EH (cell line): ENCODE results near the gene PRSS50.
"Not testable (repeated sequence)": the region's sequence is repeated elsewhere in the genome, so short reads cannot be mapped to it uniquely, and the experiment has no call there.

Experiments used
- DNase-seq: peaks from one replicate; pipeline ENCODE4 v3.0.0-alpha.2; 2015; ENCODE audit warnings: low read depth

Gene PRSS50, protein sequence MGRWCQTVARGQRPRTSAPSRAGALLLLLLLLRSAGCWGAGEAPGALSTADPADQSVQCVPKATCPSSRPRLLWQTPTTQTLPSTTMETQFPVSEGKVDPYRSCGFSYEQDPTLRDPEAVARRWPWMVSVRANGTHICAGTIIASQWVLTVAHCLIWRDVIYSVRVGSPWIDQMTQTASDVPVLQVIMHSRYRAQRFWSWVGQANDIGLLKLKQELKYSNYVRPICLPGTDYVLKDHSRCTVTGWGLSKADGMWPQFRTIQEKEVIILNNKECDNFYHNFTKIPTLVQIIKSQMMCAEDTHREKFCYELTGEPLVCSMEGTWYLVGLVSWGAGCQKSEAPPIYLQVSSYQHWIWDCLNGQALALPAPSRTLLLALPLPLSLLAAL

DNA sequence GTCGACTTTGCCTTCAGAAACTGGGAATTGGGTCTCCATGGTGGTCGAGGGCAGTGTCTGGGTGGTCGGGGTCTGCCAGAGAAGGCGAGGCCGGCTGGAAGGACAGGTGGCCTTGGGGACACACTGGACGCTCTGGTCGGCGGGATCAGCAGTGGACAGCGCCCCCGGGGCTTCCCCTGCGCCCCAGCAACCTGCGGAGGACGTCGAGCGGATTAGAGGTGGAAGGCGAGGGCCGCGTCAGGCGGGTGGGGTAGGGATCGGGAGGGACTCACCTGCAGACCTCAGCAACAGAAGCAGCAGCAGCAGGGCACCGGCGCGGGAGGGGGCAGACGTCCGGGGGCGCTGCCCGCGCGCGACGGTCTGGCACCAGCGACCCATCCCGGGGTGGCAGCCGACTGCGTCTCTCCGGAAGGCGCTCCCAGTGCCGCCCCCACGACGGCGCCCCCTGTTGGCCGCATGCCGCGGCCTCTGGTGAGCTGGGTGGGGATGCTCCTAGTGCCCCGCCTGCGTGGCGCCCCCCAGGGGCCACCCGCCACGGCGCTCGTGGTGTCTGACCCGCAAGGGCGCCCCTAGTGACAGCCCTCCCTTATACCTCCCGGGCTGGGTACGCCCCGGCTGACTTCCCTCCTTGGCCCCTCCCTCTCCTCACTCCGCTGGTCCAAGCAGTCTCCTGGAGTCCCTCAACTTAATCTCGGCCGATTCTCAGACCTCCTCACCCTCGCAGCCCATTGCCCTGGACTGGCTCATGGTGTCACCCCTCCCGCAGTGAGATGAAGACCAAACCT, at the start of gene PRSS50:
Gene PRSS50, minus strand, starts transcription at position 423 of the 785 bp plus-strand sequence. Its CDS starts 45 bp downstream, at position 378.
- no peak for DNase-seq

DNA sequence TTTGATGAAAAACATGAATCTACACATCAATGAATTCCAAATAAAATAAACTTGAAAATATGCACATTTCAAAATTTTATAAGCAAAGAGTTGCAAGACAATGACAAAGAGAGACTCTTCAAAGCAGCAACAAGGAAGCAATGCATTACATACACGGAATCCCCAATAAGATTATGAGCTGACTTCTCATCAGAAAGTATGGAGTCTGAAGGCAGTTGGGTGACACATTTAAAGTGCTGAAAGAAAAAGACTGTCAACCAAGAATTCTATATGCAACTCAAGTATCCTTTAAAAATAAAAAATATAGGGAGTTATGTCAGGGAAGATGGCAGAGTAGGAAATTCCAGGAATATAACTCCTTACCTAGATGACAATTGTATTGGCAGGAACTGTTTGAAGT, 46.5 kb upstream of the PRSS50 start:
- no peak for DNase-seq

DNA sequence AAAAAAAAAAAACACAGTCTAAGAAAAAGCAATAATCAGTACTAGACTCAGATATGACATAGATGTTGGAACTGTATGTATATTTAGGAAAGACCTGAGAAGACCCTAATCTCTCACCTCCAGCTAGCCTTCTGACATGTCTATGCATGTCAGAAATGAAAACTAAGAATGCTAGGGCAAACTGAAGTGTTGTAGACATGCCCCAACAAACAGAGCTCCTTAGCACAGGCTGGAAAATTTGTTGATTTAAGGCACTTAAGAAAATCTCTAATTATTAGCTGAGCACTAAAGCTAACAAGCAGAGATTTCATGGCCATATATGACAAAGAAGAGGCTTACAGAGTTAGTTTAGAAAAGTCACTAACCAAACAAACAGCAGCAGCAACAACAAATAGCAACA, 45.5 kb upstream of the PRSS50 start:
- no peak for DNase-seq

DNA sequence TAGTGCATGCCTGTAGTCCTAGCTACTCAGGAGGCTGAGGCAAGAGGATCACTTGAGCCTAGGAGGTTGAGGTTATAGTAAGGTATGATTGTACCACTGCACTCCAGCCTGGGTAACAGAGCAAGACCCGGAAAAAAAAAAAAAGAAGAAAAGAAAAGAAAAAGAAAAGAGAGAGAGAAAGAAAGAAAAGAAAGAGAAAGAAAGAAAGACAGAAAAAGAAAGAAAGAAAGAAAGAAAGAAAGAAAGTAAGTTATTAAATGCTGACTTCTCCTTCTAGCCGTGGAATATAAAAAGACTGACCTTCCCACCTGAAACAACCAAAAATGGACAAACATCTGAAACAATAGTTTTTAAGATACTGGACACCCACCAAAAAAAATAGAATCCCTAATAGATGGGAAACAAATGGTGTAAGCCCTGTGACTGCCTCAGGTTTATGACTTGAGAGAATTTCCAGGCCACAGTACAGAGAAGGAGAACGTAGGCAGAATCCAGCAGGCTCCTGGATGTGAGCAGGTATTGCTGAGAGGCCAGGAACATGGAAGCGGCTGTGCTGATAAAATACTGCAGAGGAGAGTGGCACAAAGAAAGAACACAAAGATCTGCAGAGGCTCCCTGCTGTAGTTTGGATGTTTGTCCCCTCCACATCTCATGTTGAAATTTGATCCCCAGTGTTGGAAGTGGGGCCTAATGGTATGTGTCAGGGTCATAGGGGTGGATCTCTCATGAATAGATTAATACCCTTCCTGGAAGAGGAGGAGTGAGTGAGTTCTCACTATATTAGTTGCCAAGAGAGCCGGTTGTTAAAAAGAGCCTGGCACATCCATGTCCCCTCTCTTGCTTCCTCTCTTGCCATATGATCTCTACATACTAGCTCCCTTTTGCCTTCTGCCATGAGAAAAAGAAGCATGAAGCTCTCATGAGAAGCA, 41.8 kb upstream of the PRSS50 start:
- DNase-seq, result no peak

DNA sequence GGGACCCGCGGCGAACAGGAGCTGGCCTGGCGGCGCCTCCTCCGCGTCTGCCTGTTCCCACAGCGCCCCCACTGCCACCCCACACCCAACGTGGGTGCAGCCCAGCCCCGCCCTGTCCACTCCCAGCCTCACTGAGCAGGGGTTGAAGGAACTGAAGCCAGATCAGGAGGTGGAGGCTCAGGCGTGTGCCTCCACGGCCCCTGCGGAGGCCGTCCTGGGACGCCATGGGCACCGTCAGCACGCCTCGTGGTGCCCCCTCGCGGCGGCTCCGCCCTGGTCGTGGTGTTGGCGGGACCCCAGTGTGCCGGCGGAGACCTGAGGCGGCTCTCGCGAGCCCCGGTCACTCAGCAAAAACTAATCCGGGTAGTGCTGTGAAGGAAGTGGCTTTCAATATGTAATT, 39.0 kb upstream of the PRSS50 start:
- no peak for DNase-seq

DNA sequence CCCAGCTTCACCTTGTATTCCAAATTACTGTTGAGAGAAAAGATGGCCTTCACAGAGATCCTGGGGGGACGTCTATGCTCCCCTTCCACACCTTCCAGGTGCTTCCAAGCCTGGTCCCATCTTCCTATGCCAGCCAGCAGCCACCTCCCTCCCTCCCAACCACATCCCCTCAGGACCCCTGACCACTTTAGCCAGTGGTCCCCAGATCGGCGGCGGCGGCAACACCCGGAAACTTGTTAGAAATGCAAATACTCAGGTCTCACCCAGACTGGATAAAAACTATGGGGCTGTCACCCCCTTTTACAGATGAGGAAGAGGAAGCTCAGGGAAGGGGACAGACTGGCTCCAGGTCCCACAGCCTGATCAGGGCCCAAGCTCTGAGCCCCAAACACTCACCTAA, 38.0 kb upstream of the PRSS50 start:
- no peak for DNase-seq

DNA sequence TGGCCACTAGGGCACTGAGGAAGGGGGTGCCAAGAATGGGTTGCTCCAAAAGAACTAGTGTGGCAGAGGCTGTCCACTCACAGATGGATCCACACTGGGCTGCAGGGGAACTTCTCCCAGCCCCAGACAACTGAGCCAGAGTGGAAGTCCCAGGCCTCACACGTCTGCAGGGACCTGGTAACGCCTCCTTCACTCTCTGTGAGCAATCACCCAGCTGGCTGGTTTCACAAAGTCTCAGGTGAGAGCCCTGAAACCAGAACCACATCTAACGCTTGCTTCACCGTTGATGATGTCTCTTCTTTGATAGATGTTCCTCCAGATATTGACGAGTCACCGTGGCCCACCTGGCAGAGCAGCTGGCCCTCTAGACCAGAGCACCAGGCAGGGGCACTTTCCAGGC, 35.5 kb upstream of the PRSS50 start:
- not testable (repeated sequence) for DNase-seq

DNA sequence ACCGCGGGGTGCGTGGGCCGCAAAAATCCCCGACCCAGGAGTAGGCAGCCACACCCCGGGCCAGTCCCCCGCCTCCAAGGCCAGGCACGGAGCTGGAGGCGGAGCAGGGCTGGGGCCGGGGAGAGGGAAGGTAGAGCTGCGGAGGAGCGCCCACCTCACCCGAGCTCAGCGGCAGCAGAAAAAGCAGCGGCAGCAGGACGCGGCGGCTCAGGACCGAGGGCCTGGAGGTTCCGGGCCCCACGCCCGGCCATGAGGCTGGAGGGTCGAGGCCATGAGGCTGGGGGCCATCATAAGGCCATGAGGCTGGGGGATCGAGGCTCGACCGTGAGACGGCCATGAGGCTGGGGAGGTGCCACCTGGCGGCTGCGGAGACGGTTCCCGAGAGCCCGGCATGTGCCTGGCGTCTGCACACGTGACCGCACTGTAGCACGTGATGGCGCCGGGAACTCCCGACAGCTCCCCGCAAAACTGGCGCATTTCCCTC, 32.9 kb upstream of the PRSS50 start:
- DNase-seq, result no peak

DNA sequence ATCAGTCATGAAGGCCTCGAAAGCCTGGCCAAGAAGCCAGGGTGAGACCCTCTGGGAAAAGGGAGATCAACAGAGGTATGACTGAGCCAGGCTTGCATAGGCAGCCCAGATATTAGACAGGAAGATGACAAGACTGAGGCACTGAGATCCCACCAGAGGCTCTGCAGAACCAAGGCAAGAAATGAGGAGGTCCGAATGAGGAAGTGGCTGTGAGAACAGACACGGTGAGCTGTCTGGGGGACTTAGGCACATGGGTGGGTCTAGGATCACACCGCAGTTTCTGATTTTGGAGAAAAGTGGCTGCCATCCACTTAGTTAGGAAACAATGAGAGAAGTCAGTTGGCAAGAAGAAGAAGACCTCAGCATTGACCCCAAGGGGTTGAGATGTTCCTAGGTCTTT, 31.5 kb upstream of the PRSS50 start:
- DNase-seq, result no peak

DNA sequence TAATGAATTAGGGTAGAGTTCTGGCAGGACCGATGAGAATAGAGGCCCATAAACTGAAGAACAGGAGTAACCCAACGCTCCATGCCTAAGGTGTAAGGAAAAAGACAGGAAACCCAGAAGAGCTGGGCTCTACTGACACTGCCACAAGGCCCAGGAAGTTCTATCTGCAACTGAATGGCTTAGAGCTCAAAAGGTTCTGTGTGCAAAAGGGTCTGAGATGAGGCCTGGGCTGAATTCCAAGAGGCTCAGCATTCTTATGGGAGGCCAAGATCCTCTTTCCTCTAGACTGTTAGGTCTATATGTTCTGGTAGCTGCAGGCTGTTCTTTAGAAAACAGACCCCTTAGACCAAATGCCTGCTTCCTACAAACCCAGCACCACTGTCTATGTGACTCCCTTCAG, 30.5 kb upstream of the PRSS50 start:
- DNase-seq, result peak; percentile 3

DNA sequence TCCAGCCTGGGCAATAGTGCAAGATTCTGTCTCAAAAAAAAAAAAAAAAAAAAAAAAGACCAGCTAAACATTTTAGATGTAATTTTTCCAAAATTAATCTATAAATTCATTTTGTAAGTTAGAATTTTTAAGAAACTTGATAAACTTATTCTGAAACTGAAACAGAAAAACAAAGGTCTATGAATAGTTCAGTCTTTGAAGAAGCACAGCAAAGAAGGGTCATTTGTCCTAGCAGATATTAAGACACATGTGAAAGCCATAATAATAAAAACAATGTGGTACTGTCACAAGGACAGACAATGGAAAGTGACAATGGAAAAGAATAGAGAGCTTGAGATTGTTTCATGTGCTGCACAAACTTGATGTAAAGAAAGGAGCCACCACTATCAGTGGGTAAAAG, 29.0 kb upstream of the PRSS50 start:
- no peak for DNase-seq

DNA sequence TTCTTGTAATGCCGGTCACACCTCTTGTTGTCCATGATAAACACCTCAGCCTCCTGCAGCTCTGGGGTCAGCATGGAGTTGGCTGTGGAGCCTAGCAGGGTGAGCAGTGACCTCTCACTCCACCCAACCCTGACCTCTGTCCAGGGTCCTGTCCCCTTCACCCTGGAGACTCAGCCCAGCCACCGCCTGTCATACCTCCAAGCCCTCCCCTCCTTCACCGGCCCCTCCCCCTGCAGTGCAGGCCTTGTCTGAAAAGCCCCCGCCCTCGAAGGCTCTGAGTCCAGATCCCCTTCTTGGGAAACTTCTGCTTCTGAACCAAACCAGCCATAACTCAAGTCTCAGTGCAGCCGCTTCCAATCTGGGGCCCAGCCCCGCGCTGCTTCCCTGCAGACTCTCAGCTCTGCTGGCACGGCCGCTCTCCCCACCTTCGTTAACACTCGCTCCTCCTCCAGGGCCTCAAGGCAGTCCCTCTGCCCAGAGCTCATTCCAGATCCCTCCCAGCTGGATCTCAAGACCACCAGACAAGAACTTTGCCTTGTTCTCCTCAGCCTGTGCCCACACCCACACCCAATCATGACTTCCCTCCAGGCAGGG, 25.4 kb upstream of the PRSS50 start:
- no peak for DNase-seq

DNA sequence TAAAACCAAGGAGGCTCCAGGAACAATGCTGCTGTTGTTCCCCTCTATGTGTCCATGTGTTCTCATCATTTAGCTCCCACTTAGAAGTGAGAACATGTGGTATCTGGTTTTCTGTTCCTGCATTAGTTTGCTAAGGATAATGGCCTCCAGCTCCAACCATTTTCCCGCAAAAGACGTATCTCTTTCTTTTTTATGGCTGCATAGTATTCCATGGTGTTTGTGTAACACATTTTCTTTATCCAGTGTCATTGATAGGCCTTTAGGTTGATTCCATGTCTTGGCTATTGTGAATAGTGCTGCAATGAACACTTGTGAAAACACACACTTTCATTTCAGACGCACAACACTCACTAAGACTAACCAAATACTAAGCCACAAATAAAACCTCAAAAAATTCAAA, 21.9 kb upstream of the PRSS50 start:
- DNase-seq, result not testable (repeated sequence)

DNA sequence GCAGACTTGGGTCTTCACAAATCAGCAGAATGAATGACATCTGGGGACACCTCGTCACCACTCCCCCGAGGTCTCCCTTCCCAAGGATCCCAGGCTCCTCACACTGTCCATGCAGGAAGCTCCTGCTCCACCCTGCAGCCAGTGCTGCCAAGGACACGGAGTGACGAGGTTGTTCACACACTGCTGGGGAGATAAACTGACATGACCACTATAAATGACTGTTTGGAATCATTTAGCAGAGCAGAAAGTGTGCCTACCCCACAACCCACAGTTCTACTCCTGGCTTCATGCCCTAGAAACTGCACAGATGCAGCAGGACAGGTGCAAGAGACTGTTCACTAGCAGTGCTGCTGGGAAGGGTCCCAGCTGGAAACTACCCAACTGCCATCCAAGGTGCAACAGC, 19.7 kb upstream of the PRSS50 start:
- DNase-seq, result no peak

DNA sequence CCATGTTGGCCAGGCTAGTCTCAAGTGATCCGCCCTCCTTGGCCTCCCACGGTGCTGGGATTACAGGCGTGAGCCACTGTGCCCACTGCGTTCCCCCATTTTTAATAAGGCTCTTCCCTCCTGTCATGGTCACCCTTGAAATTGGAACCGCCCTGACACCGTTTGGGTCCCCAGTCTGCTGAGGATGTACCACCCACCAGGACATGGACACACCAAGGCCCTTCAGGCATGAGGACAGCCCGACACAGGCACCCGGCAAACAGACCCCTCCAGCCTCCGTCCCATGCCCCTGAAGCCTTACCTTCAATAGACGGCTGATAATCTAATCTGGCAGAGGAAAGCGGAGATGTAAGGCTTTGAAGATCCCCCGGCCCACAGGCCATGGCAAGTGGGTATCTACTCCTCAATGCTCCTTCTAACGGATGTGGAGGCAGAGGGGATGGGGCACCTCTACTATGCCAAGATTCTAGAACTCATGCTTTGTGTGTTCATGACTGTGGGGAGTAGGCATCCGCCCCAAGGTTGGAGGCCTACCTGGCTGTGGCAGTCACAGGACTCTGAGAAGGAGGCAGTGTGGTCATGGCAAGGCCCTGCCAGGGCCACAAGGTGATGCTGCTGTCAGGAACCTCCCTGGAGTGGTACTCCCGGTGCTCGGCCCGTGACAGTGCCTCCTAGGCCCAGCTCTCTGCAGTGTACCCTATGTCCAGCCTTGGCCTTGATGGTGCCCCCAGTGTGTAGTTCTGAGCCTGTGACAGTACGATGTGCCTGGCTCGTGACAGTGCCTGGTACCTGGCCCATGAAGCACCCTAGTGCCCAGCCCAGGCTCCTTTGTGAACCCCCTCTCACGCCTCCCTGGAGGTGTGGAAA, 18.6 kb upstream of the PRSS50 start:
- no peak for DNase-seq

DNA sequence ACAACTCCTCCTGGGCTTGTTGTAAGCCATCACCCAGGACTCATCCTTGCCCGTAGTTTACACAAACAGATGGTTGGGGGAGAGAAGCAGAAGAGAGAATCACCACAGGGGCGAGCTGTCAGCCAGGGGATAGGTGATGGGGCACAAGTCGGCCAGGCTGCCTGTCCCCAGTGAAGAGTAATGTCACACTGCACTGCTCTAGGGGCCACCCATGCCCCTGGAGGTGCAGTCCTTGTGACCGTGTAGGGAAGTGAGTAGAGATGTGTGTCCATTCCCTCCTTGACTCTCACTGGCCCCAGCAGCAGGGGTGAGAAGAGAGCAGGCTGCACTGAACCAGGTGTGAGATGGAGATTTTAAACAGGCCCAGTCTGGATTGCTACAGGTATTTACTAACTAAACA, 17.1 kb upstream of the PRSS50 start:
- no peak for DNase-seq

DNA sequence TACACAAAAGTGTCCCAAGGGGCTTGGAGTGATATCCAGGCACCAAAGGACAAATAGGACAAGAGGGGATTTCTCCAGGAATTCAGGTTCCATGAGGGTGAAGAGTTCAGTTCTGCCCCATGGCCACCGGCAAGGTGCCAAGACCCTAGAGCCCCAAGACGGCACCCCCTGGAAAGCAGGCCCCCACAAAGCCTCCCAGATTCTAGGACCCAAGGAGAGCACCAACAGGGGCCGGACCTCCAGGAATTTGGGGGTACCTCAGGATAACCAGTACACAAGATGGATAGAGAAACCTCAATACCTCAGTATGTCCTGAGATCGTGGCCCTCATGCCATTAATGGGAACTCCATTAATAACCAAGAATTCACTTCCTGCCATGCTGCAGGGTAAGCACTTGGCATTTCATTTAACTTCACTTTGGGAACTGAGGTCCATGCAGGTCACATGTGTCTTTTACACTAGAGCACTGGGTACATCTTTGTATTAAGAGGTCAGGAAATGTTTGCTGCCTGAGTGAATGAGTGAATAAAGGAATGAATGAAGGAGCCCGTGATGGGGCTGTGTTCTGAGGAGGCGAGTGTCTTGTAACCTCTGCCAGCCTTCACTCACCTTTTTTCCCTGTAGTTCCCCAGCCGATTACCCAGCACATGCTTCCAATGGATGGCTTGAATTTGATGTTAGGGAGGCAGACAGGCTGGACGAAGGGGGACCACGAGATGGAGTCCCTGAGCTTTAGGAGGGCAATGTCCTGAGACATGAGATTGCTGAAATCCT, 15.5 kb upstream of the PRSS50 start:
- peak; percentile 19 for DNase-seq

DNA sequence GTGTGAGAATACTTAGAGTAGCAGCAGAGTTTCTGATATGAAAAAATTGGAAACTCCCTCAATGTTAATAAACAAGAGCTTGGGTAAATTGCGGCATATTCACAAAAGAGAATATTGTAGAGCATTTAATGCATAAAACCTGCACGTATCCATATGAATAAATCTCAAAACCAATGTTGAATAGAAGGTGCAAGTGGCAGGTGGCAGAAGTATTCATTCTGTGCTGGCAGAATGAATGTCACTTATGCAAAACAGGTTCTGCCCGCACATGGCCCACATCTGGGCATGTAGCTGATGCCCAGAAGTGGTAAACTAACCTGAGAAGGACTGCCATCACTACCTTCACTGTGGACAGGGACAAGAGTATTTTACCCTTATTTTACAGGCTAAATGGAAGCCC, 14.1 kb upstream of the PRSS50 start:
- no peak for DNase-seq

DNA sequence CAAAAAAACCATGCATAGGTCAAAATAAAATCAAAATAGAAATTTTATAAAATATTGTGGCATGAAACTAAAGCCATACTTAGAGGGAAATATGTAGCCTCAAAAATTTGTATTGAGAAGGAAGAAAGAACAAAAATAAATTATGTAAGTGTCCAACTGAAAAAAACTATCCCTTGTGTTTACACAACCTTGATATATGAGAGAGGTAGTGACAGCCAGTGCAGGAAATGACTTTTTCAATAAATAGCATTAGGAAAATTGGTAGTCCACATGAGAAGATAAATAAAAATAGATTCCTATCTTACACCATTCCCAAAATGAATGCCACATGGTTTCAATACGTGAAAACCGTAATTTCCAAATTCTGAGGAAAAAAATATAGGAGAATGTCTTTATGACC, 13.2 kb upstream of the PRSS50 start:
- DNase-seq, result no peak

DNA sequence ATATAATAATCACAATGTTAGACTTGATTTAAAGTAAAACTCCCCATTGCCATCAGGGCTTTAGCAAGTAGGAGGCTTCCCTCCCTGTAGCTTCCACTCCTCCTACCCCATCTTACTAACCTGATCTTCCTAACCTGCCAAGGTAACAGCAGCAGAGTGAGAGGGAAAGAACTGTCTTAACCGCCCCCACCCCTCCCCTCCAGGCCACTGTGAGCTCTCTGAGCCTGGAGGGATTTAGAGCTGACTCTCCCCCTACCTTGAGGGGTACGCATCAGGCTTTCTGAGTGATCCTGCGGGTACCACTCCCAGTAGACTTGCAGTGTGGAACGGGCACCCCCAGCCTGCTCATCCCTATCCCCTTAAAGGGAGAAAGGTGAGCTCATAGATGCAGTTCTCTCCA, 11.4 kb upstream of the PRSS50 start:
- no peak for DNase-seq
